ENCODE measurements around the gene NMS.

- TF ChIP-seq, protein P1, sequence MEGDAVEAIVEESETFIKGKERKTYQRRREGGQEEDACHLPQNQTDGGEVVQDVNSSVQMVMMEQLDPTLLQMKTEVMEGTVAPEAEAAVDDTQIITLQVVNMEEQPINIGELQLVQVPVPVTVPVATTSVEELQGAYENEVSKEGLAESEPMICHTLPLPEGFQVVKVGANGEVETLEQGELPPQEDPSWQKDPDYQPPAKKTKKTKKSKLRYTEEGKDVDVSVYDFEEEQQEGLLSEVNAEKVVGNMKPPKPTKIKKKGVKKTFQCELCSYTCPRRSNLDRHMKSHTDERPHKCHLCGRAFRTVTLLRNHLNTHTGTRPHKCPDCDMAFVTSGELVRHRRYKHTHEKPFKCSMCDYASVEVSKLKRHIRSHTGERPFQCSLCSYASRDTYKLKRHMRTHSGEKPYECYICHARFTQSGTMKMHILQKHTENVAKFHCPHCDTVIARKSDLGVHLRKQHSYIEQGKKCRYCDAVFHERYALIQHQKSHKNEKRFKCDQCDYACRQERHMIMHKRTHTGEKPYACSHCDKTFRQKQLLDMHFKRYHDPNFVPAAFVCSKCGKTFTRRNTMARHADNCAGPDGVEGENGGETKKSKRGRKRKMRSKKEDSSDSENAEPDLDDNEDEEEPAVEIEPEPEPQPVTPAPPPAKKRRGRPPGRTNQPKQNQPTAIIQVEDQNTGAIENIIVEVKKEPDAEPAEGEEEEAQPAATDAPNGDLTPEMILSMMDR (IDR thresholded peaks at IDR 0.05): no peak
- no peak for TF ChIP-seq POLR2AphosphoS5 (IDR thresholded peaks at IDR 0.05)
Measured at GRCh38 chr2:100427111-100427510, 43.2 kb upstream of the NMS start.
